Neural cell (in vitro differentiated cells): ENCODE data around the gene ANKRD44. TPM values are rescaled to one million over a fixed set of nuclear protein-coding genes. Genes with fewer than 3 reads are reported as not detected.

Source experiments
- H2AFZ ChIP-seq: fragments of 200-600, 300-800 bp; sonication (generic), shearing (Covaris generic); 2 replicates; pipeline ENCODE4 v1.6.0; 2014; ENCODE audit warnings: low read depth, mild to moderate bottlenecking, antibody characterized with exemption, low read length, moderate library complexity
- H3F3A ChIP-seq: fragments of 200-600 bp; shearing (Covaris generic); 2 replicates; pipeline ENCODE4 v1.6.1; 2016; ENCODE audit warnings: mild to moderate bottlenecking, moderate library complexity, mixed read lengths, antibody characterized with exemption, low read length; ENCODE audit not compliant: insufficient read depth, poor library complexity, severe bottlenecking
- H3K27ac ChIP-seq: fragments of 200-600, 300-800 bp; sonication (generic), shearing (Covaris generic); 2 replicates; pipeline ENCODE4 v1.5.1; 2014; ENCODE audit warnings: mild to moderate bottlenecking, low read length, moderate library complexity
- H3K27me3 ChIP-seq: fragments of 300-800, 200-600 bp; sonication (generic), shearing (Covaris generic); 2 replicates; pipeline ENCODE4 v1.6.0; 2014; ENCODE audit warnings: mild to moderate bottlenecking, low read depth, low read length, moderate library complexity; ENCODE audit not compliant: insufficient read depth
- H3K36me3 ChIP-seq: fragments of 300-800, 200-600 bp; sonication (generic), shearing (Covaris generic); 2 replicates; pipeline ENCODE4 v1.5.1; 2014; ENCODE audit warnings: mild to moderate bottlenecking, antibody characterized with exemption, low read length, moderate library complexity; ENCODE audit not compliant: insufficient read depth
- H3K4me2 ChIP-seq: fragments of 300-800, 200-600 bp; sonication (generic), shearing (Covaris generic); 2 replicates; pipeline ENCODE4 v1.6.0; 2014; ENCODE audit warnings: mild to moderate bottlenecking, low read length
- H3K4me3 ChIP-seq: fragments of 300-800, 200-600 bp; sonication (generic), shearing (Covaris generic); 2 replicates; pipeline ENCODE4 v1.5.1; 2014; ENCODE audit warnings: mild to moderate bottlenecking, low read length, moderate library complexity
- H3K79me2 ChIP-seq: fragments of 200-600 bp; shearing (Covaris generic); replicated peaks from 2 replicates; pipeline ENCODE4 v1.6.0; 2014; ENCODE audit warnings: mild to moderate bottlenecking, low read length, moderate library complexity; ENCODE audit not compliant: insufficient read depth
- H3K9ac ChIP-seq: fragments of 300-800, 200-600 bp; sonication (generic), shearing (Covaris generic); 2 replicates; pipeline ENCODE4 v1.6.1; 2016; ENCODE audit warnings: mild to moderate bottlenecking, low read length, mixed read lengths
- H3K9me2 ChIP-seq: fragments of 200-600 bp; shearing (Covaris generic); 2 replicates; pipeline ENCODE4 v1.6.1; 2016; ENCODE audit warnings: mild to moderate bottlenecking, low read length, mixed read lengths; ENCODE audit not compliant: insufficient read depth
- H3K9me3 ChIP-seq: fragments of 200-600, 300-800 bp; sonication (generic), shearing (Covaris generic); 2 replicates; pipeline ENCODE4 v1.6.1; 2016; ENCODE audit warnings: mild to moderate bottlenecking, mixed run types, low read length, moderate library complexity, mixed read lengths
- H4K20me1 ChIP-seq: fragments of 200-600 bp; shearing (Covaris generic); 2 replicates; pipeline ENCODE4 v1.6.1; 2016; ENCODE audit warnings: mild to moderate bottlenecking, mixed run types; ENCODE audit not compliant: insufficient read depth
- CTCF ChIP-seq: fragments of 450-650 bp; IDR thresholded peaks from 2 replicates; pipeline ENCODE4 v1.5.1; 2014; ENCODE audit warnings: antibody characterized with exemption, mild to moderate bottlenecking, moderate library complexity; ENCODE audit not compliant: poor library complexity, severe bottlenecking
- EP300 ChIP-seq: fragments of 450-650 bp; conservative IDR thresholded peaks from 2 replicates; pipeline ENCODE4 v1.6.1; 2014; ENCODE audit warnings: antibody characterized with exemption, mild to moderate bottlenecking, moderate library complexity; ENCODE audit not compliant: poor library complexity, severe bottlenecking
- EZH2 ChIP-seq: fragments of 200-600, 300-800 bp; shearing (Covaris generic), sonication (generic); IDR thresholded peaks from 2 replicates; pipeline ENCODE4 v1.6.1; 2014; ENCODE audit warnings: antibody characterized with exemption, low read length, borderline replicate concordance, mild to moderate bottlenecking; ENCODE audit not compliant: insufficient read depth, poor library complexity, severe bottlenecking
- MXI1 ChIP-seq: fragments of 450-650 bp; conservative IDR thresholded peaks from 2 replicates; pipeline ENCODE4 v1.6.1; 2014; ENCODE audit warnings: antibody characterized with exemption, mild to moderate bottlenecking; ENCODE audit not compliant: poor library complexity, severe bottlenecking
- POLR2AphosphoS5 ChIP-seq: IDR thresholded peaks from 2 replicates; pipeline ENCODE4 v1.6.1; 2012
- RAD21 ChIP-seq: fragments of 450-650 bp; conservative IDR thresholded peaks from 2 replicates; pipeline ENCODE4 v1.6.1; 2014; ENCODE audit warnings: antibody characterized with exemption, mild to moderate bottlenecking, moderate library complexity
- SMC3 ChIP-seq: fragments of 450-650 bp; conservative IDR thresholded peaks from 2 replicates; pipeline ENCODE4 v1.6.1; 2014; ENCODE audit warnings: antibody characterized with exemption, mild to moderate bottlenecking, moderate library complexity; ENCODE audit not compliant: poor library complexity
- TAF1 ChIP-seq: IDR thresholded peaks from 2 replicates; pipeline ENCODE4 v1.6.1; 2012; ENCODE audit warnings: low read depth
- polyA plus RNA-seq: library from polyadenylated mRNA; depleted of rRNA; stranded (reverse); fragments of >200 nt; gene quantifications from 2 replicates; pipeline ENCODE4 v1.2.3, GENCODE V29; 2014
- TF ChIP-seq, protein P1 (sequence below): IDR thresholded peaks from 2 replicates; pipeline ENCODE4 v1.6.1; 2012; ENCODE audit warnings: borderline replicate concordance

ANKRD44 gene
- polyA plus RNA-seq, 1 donor from 2014 or later = 94.3 TPM

DNA sequence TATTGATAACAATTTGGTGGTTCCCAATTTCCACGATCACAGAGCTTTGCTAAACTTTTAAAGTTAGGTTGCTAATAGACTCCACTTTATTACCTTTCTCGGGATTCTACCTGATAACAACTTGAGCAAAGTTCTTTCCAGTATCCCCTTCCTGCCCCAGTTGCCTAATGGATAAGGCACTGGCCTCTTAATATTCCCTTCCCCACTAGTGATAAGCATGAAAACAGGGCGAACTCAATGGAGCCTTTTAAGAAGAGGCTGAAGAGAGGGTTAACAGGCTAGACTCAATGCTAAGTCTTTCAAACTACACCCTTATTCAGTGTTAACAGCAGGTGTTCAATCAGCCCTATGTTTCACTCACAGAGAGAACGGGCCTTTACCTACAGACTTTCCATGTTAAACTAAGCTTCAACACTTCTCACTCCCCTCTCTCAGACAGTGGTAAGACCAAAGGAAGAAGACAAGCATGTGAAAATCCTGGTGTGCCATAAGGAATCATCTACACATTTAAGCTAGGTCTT is 75.8 kb downstream of the ANKRD44 start:
- Histone ChIP-seq H3K79me2 (no peaks in the 10 kb centered on the region), H3K27me3 (no peaks in the 10 kb centered on the region), H3F3A (no peaks in the 10 kb centered on the region), H3K36me3 (no peaks in the 10 kb centered on the region), H3K4me2 (no peak overlapping the region), H3K9ac (no peak overlapping the region), H4K20me1 (no peaks in the 10 kb centered on the region), H3K27ac (no peak overlapping the region), H3K9me2 (no peaks in the 10 kb centered on the region), H3K4me3 (no peak overlapping the region), H3K9me3 (no peaks in the 10 kb centered on the region), H2AFZ (no peak overlapping the region)
- TF ChIP-seq MXI1 = no peak
- TF ChIP-seq RAD21 = no peak
- no peak for TF ChIP-seq EP300
- no peak for TF ChIP-seq TAF1
- TF ChIP-seq, protein P1, sequence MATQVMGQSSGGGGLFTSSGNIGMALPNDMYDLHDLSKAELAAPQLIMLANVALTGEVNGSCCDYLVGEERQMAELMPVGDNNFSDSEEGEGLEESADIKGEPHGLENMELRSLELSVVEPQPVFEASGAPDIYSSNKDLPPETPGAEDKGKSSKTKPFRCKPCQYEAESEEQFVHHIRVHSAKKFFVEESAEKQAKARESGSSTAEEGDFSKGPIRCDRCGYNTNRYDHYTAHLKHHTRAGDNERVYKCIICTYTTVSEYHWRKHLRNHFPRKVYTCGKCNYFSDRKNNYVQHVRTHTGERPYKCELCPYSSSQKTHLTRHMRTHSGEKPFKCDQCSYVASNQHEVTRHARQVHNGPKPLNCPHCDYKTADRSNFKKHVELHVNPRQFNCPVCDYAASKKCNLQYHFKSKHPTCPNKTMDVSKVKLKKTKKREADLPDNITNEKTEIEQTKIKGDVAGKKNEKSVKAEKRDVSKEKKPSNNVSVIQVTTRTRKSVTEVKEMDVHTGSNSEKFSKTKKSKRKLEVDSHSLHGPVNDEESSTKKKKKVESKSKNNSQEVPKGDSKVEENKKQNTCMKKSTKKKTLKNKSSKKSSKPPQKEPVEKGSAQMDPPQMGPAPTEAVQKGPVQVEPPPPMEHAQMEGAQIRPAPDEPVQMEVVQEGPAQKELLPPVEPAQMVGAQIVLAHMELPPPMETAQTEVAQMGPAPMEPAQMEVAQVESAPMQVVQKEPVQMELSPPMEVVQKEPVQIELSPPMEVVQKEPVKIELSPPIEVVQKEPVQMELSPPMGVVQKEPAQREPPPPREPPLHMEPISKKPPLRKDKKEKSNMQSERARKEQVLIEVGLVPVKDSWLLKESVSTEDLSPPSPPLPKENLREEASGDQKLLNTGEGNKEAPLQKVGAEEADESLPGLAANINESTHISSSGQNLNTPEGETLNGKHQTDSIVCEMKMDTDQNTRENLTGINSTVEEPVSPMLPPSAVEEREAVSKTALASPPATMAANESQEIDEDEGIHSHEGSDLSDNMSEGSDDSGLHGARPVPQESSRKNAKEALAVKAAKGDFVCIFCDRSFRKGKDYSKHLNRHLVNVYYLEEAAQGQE = no peak
- no peak for TF ChIP-seq EZH2

- H4K20me1 ChIP-seq = no peaks in the 10 kb centered on the region
- H3K27ac ChIP-seq = no peak overlapping the region
- no peaks in the 10 kb centered on the region for H3K9me2 ChIP-seq
- TF ChIP-seq SMC3 (no peak), EZH2 (no peak)
- no peak overlapping the region for H3K9ac ChIP-seq
- H3F3A ChIP-seq = no peaks in the 10 kb centered on the region
- no peaks in the 10 kb centered on the region for H3K36me3 ChIP-seq
- no peaks in the 10 kb centered on the region for H3K9me3 ChIP-seq
- H2AFZ ChIP-seq = no peak overlapping the region
- no peaks in the 10 kb centered on the region for H3K27me3 ChIP-seq
- no peaks in the 10 kb centered on the region for H3K79me2 ChIP-seq
- no peak overlapping the region for H3K4me3 ChIP-seq
- H3K4me2 ChIP-seq = no peak overlapping the region
Measured at GRCh38 chr2:197233473-197233872, 77.1 kb downstream of the ANKRD44 start.

DNA sequence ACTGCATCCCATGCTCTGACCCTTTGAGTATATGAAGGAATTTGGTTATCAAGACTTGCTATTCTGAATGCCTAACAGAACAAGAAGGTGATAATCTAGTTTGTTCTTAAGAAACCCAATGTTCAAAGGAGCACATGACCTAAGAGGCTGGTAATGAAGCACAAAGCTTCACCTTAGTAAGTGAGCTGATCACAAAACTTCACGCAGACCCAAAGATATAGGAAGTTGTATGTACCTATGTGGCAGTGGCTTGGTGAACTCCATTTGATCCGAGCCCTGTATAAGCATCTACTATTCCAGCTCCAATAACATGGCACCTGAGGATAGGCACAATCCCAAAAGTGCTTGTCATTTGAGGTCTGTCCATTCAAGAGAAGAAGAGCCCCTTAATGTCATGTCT is 78.6 kb downstream of the ANKRD44 start:
- no peaks in the 10 kb centered on the region for H4K20me1 ChIP-seq
- TF ChIP-seq, protein P1 = no peak
- no peak for TF ChIP-seq POLR2AphosphoS5
- TF ChIP-seq SMC3 = no peak
- no peak for TF ChIP-seq EZH2
- no peak for TF ChIP-seq MXI1
- no peak for TF ChIP-seq RAD21
- TF ChIP-seq CTCF = no peak
- no peak for TF ChIP-seq TAF1
- TF ChIP-seq EP300 = no peak
- H3K36me3 ChIP-seq = no peaks in the 10 kb centered on the region
- H3K9ac ChIP-seq = no peak overlapping the region
- no peak overlapping the region for H2AFZ ChIP-seq
- no peak overlapping the region for H3K4me2 ChIP-seq
- no peak overlapping the region for H3K27ac ChIP-seq
- no peaks in the 10 kb centered on the region for H3K9me2 ChIP-seq
- H3K27me3 ChIP-seq = no peaks in the 10 kb centered on the region
- H3K4me3 ChIP-seq = no peak overlapping the region
- H3K79me2 ChIP-seq = no peaks in the 10 kb centered on the region
- H3K9me3 ChIP-seq = no peaks in the 10 kb centered on the region
- H3F3A ChIP-seq = no peaks in the 10 kb centered on the region
